ENCODE measurements around the gene PREPL. TPM values are rescaled to one million over a fixed set of nuclear protein-coding genes. Genes with fewer than 3 reads are reported as not detected.

Gene PREPL
- total RNA-seq, 4 donors from 2014 or later, result 29.2 to 55.9 (median 32.4) TPM

DNA sequence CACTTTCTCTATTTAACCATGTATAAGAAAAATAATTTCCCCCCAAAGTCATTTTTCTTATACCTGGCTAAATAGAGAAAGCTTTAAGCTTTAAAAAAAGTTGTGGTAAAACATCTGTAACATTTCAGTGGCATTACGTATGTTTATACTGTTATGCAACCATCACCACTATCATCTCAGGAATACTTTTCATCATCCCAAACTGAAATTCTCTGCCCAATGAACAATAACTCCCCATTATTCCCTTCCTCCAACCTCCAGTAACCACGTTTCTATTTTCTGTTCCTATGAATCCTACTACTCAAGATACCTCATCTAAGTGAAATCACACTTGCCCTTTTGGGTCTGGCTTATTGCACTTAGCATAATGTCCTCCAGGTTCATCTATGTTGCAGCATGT, 87.7 kb downstream of the PREPL start:
- Histone ChIP-seq H3K36me3 (no peaks in the 10 kb centered on the region), H3K27ac (no peak overlapping the region), H3K27me3 (no peaks in the 10 kb centered on the region), H3K4me3 (no peak overlapping the region), H3K9me3 (no peaks in the 10 kb centered on the region), H3K4me1 (peaks cover 0 to 25% (median 11%) of the 10 kb centered on the region in 4 donors)
- no peak for DNase-seq
- intact Hi-C loops (cut with DNase I; ENCODE audit: low total_unique reads), result no loop called here
- in situ Hi-C loops (cut with MboI; ENCODE audit: low pct_ligation_motif_present in 1 of 4, low pct_unique_long_range_greater_than_20kb in 1 of 4, low sequenced_read_pairs in 3 of 4), result no loop called here
- TF ChIP-seq POLR2A (IDR thresholded peaks at IDR 0.05) (no peak), EP300 (IDR thresholded peaks at IDR 0.05; ENCODE audit: low read depth) (no peak), POLR2AphosphoS5 (IDR thresholded peaks at IDR 0.05) (no peak)
- TF ChIP-seq, protein P1, sequence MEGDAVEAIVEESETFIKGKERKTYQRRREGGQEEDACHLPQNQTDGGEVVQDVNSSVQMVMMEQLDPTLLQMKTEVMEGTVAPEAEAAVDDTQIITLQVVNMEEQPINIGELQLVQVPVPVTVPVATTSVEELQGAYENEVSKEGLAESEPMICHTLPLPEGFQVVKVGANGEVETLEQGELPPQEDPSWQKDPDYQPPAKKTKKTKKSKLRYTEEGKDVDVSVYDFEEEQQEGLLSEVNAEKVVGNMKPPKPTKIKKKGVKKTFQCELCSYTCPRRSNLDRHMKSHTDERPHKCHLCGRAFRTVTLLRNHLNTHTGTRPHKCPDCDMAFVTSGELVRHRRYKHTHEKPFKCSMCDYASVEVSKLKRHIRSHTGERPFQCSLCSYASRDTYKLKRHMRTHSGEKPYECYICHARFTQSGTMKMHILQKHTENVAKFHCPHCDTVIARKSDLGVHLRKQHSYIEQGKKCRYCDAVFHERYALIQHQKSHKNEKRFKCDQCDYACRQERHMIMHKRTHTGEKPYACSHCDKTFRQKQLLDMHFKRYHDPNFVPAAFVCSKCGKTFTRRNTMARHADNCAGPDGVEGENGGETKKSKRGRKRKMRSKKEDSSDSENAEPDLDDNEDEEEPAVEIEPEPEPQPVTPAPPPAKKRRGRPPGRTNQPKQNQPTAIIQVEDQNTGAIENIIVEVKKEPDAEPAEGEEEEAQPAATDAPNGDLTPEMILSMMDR (IDR thresholded peaks at IDR 0.05), result no peak
- WGBS, 2 donors (ENCODE audit: low coverage in 1 of 2), result 73 to 75% methylated on average over 2 of the region's 2 CpGs

DNA sequence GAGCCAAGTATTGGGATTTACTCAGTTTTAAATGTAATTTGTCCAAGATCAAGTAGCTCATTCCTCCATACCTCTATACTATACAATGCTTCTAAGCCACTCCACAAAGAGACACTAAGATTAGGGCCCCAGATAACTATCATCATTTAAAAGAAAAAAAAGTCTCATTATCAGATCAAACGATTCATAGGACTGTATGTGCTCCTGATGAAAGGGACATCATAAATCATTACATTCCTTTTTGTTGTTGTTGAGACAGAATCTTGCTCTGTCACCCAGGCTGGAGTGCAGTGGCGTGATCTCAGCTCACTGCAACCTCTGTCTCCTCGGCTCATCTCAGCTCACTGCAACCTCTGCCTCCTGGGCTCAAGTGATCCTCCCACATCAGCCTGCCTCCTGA, 88.2 kb downstream of the PREPL start:
- intact Hi-C loops (cut with DNase I; ENCODE audit: low total_unique reads) (no loop called here), in situ Hi-C loops (cut with MboI; ENCODE audit: low pct_ligation_motif_present in 1 of 4, low pct_unique_long_range_greater_than_20kb in 1 of 4, low sequenced_read_pairs in 3 of 4) (no loop called here)
- TF ChIP-seq, protein P1 (IDR thresholded peaks at IDR 0.05), result no peak
- TF ChIP-seq POLR2AphosphoS5 (IDR thresholded peaks at IDR 0.05), result no peak
- no peak for TF ChIP-seq EP300 (IDR thresholded peaks at IDR 0.05; ENCODE audit: low read depth)
- no peak for TF ChIP-seq POLR2A (IDR thresholded peaks at IDR 0.05)
- H3K27me3 ChIP-seq, result no peaks in the 10 kb centered on the region
- H3K36me3 ChIP-seq, result no peaks in the 10 kb centered on the region
- no peaks in the 10 kb centered on the region for H3K9me3 ChIP-seq
- 40 to 71% methylated on average over 1 to 3 of the region's 3 CpGs for WGBS, 2 donors (ENCODE audit: low coverage in 1 of 2)
- H3K27ac ChIP-seq, result no peak overlapping the region
- H3K4me1 ChIP-seq, result peaks cover 0 to 20% (median 9%) of the 10 kb centered on the region in 4 donors
- DNase-seq, result no peak
- H3K4me3 ChIP-seq, result no peak overlapping the region

DNA sequence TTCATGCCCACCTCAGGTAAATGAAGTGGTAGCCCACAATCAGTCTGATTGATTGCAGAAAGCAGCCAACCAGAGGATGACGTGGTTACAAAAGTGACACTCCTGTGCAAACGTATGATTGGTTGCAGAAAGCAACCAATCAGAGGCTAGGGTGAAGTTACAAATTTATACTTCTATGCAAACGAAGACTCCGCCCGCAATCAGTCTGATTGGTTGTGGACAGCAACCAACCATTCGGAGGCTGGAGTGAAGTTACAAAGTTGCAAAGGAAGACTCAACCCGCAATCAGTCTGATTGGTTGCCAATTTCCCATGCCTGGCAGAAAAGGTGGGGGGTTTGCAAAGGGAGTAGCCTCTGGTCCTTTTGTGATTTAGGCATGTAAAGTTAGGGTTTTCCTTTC, 90.0 kb downstream of the PREPL start:
- Histone ChIP-seq H3K4me3 (no peak overlapping the region), H3K36me3 (no peaks in the 10 kb centered on the region), H3K27ac (no peak overlapping the region), H3K9me3 (no peaks in the 10 kb centered on the region), H3K4me1 (peaks cover 0 to 9% (median 5%) of the 10 kb centered on the region in 4 donors), H3K27me3 (no peaks in the 10 kb centered on the region)
- intact Hi-C loops (cut with DNase I; ENCODE audit: low total_unique reads), result no loop called here
- in situ Hi-C loops (cut with MboI; ENCODE audit: low pct_ligation_motif_present in 1 of 4, low pct_unique_long_range_greater_than_20kb in 1 of 4, low sequenced_read_pairs in 3 of 4), result no loop called here
- no peak for DNase-seq
- WGBS, 2 donors (ENCODE audit: low coverage in 1 of 2), result 86 to 92% methylated on average over 4 to 7 of the region's 7 CpGs
- no peak for TF ChIP-seq POLR2AphosphoS5 (IDR thresholded peaks at IDR 0.05)
- TF ChIP-seq, protein P1 (IDR thresholded peaks at IDR 0.05), result no peak
- TF ChIP-seq POLR2A (IDR thresholded peaks at IDR 0.05), result no peak
- no peak for TF ChIP-seq EP300 (IDR thresholded peaks at IDR 0.05; ENCODE audit: low read depth)

DNA sequence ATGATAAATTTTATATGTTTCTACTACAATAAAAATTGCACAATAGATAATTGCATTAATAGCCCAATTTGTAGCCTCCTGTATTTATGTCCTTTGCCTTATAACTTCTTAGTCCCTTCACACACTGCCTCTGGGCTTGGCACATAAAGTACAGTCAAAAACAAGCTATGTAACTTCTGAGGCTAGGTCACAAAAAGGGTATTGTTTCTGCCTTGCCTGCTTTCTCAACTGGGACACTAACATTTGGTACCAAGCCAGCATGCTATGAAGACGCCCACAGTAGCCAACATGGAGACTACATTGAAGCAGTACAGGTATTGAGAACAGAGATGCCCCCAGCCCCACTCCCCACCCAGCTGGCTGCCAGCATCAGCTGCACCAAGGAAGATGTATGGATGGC, 91.5 kb downstream of the PREPL start:
- DNase-seq, result no peak
- Histone ChIP-seq H3K27me3 (no peaks in the 10 kb centered on the region), H3K9me3 (no peaks in the 10 kb centered on the region), H3K36me3 (no peaks in the 10 kb centered on the region), H3K27ac (no peak overlapping the region), H3K4me3 (no peak overlapping the region), H3K4me1 (peaks cover 0 to under 1% (median 0%) of the 10 kb centered on the region in 4 donors)
- WGBS, 2 donors (ENCODE audit: low coverage in 1 of 2), result 47% methylated on average over 1 of the region's 1 CpG; no CpG with 5 or more reads in 1 of the 2 donors
- TF ChIP-seq, protein P1 (IDR thresholded peaks at IDR 0.05), result no peak
- TF ChIP-seq POLR2A (IDR thresholded peaks at IDR 0.05) (no peak), EP300 (IDR thresholded peaks at IDR 0.05; ENCODE audit: low read depth) (no peak), POLR2AphosphoS5 (IDR thresholded peaks at IDR 0.05) (no peak)
- intact Hi-C loops (cut with DNase I; ENCODE audit: low total_unique reads) (no loop called here), in situ Hi-C loops (cut with MboI; ENCODE audit: low pct_ligation_motif_present in 1 of 4, low pct_unique_long_range_greater_than_20kb in 1 of 4, low sequenced_read_pairs in 3 of 4) (no loop called here)
